NT2/D1 (cell line): ENCODE results near the gene SEL1L2.

Source experiments
- SUZ12 ChIP-seq: IDR thresholded peaks from 2 replicates; pipeline ENCODE4 v1.6.1; 2011; ENCODE audit not compliant: insufficient read length, insufficient read depth; ENCODE audit errors: extremely low read depth
- YY1 ChIP-seq: IDR thresholded peaks from 2 replicates; pipeline ENCODE4 v1.6.1; 2011; ENCODE audit not compliant: insufficient read length, insufficient read depth

GRCh38 chr20:13799974-13800373 lies 190.4 kb downstream of the SEL1L2 start:
- no peak for TF ChIP-seq SUZ12
- no peak for TF ChIP-seq YY1
